HepG2 (cell line): ENCODE data around the gene RBM34. TPM values are rescaled to one million over a fixed set of nuclear protein-coding genes. Genes with fewer than 3 reads are reported as not detected.

Experiments
- ATAC-seq: fragments of 200-7000 bp; cut with Tn5 transposase; 3 replicates; pipeline ENCODE4 v1.9.1; 2020; ENCODE audit warnings: mild to moderate bottlenecking, moderate library complexity
- BruUV-seq: library from RNA; stranded (reverse); fragments of 400-500 nt; replicated peaks from 2 replicates; lab custom pipeline; 2021; lab: Mats Ljungman, UMichigan
- CTCF ChIA-PET: fragments of 300-600 bp; formaldehyde crosslinking; extraction: SDS; loops from one replicate; lab custom pipeline; 2021; ENCODE audit warnings: low total read pairs, inconsistent platforms, low intra/inter-chr PET ratio; lab: Yijun Ruan, JAX
- POLR2A ChIA-PET: fragments of 350-600 bp; sonication (Branson Sonifier 250); formaldehyde crosslinking; loops from one replicate; lab custom pipeline; 2020; ENCODE audit warnings: antibody characterized with exemption, inconsistent platforms; lab: Yijun Ruan, JAX
- DNase-seq: peaks from one replicate; pipeline ENCODE4 v3.0.0-alpha.2; 2015; ENCODE audit warnings: low spot score
- FAIRE-seq: peaks from 3 replicates; lab custom pipeline; 2011; peaks lifted over from hg19 to GRCh38; lab: Jason Lieb, UNC
- H2AFZ ChIP-seq: one replicate; pipeline ENCODE4 v1.6.1; 2011; ENCODE audit warnings: low read length, inconsistent platforms
- H3K27ac ChIP-seq: fragments of 300-600 bp; 3 replicates; pipeline ENCODE4 v1.8.0; 2011; ENCODE audit warnings: mixed run types, mild to moderate bottlenecking, mixed read lengths, low read length, inconsistent platforms; ENCODE audit not compliant: insufficient read depth; ENCODE audit errors: extremely low read length
- H3K27me3 ChIP-seq, 2 experiments: fragments of 200-600 bp in 1 of 2; 2 replicates in 1 of 2; 3 replicates in 1 of 2; pipeline versions ENCODE4 v1.6.0 to v1.8.0; 2011; ENCODE audit warnings: low read length in 2 of 2, mild to moderate bottlenecking in 2 of 2, moderate library complexity in 2 of 2, inconsistent platforms in 1 of 2; ENCODE audit not compliant: insufficient read depth in 2 of 2, control insufficient read depth in 1 of 2
- H3K36me3 ChIP-seq, 2 experiments: fragments of 200-600 bp in 1 of 2; replicated peaks in 1 of 2; 2 replicates in 1 of 2; 3 replicates in 1 of 2; pipeline versions ENCODE4 v1.5.1 to v1.8.0; 2011; ENCODE audit warnings: low read length in 2 of 2, inconsistent platforms in 1 of 2; ENCODE audit not compliant: insufficient read depth in 2 of 2, control insufficient read depth in 1 of 2
- H3K4me1 ChIP-seq: 2 replicates; pipeline ENCODE4 v1.5.1; 2012; ENCODE audit warnings: low read length, inconsistent platforms; ENCODE audit not compliant: insufficient read depth
- H3K4me2 ChIP-seq: 2 replicates; pipeline ENCODE4 v1.6.0; 2011; ENCODE audit warnings: low read depth, low read length, inconsistent platforms
- H3K4me3 ChIP-seq, 3 experiments: fragments of 200-600 bp in 1 of 3; sonication (generic), shearing (Covaris generic) in 1 of 3; replicated peaks in 1 of 3; 2 replicates each; pipeline ENCODE4 v1.5.1; 2011 to 2016; ENCODE audit warnings: low read length in 3 of 3, inconsistent platforms in 2 of 3, low read depth in 2 of 3, mild to moderate bottlenecking in 2 of 3, control low read depth in 1 of 3, mixed read lengths in 1 of 3; ENCODE audit not compliant: insufficient read depth in 1 of 3
- H3K79me2 ChIP-seq: one replicate; pipeline ENCODE4 v1.6.1; 2011; ENCODE audit warnings: low read length, inconsistent platforms; ENCODE audit not compliant: insufficient read depth
- H3K9ac ChIP-seq: 2 replicates; pipeline ENCODE4 v1.6.0; 2011; ENCODE audit warnings: mild to moderate bottlenecking, low read depth, low read length, inconsistent platforms; ENCODE audit not compliant: insufficient read depth
- H3K9me3 ChIP-seq: 2 replicates; pipeline ENCODE4 v1.5.1; 2012; ENCODE audit warnings: mild to moderate bottlenecking, low read length
- H4K20me1 ChIP-seq: 2 replicates; pipeline ENCODE4 v1.6.0; 2011; ENCODE audit warnings: inconsistent platforms, mild to moderate bottlenecking, low read length, moderate library complexity; ENCODE audit not compliant: insufficient read depth
- KDM2A ChIP-seq: sonication (generic); formaldehyde crosslinking; IDR thresholded peaks from 2 replicates; pipeline ENCODE4 v1.4.0; 2020; ENCODE audit warnings: low read depth, missing genetic modification reagents, borderline replicate concordance
- SOX13 ChIP-seq, 3 experiments: fragments of 450-650 bp in 1 of 3; sonication (generic) in 1 of 3; formaldehyde crosslinking in 1 of 3; IDR thresholded peaks in 2 of 3; conservative IDR thresholded peaks in 1 of 3; 2 replicates each; pipeline versions ENCODE4 v1.5.0 to v1.6.1; 2016 to 2020; ENCODE audit warnings: antibody characterized with exemption in 1 of 3, mild to moderate bottlenecking in 1 of 3, missing compliant biosample characterization in 1 of 3, missing genetic modification reagents in 1 of 3, moderate library complexity in 1 of 3
- SOX5 ChIP-seq: IDR thresholded peaks from 2 replicates; pipeline ENCODE4 v1.6.1; 2016; ENCODE audit warnings: borderline replicate concordance
- TBX3 ChIP-seq: fragments of 450-650 bp; IDR thresholded peaks from 2 replicates; pipeline ENCODE4 v1.6.1; 2017; ENCODE audit warnings: antibody characterized with exemption, mild to moderate bottlenecking, inconsistent platforms, borderline replicate concordance
- TEAD3 ChIP-seq: optimal IDR thresholded peaks from 2 replicates; pipeline ENCODE3; 2016; ENCODE audit warnings: borderline replicate concordance
- ZNF263 ChIP-seq: sonication (generic); formaldehyde crosslinking; IDR thresholded peaks from 2 replicates; pipeline ENCODE4 v1.4.0; 2020; ENCODE audit warnings: missing genetic modification reagents
- ZNF660 ChIP-seq: sonication (generic); formaldehyde crosslinking; IDR thresholded peaks from 2 replicates; pipeline ENCODE4 v1.5.1; 2020; ENCODE audit warnings: mild to moderate bottlenecking, low read depth, missing genetic modification reagents, borderline replicate concordance
- WGBS: methylation state at CpG from one replicate; pipeline ENCODE4 v1.1.6; 2017; ENCODE audit warnings: low lambda C conversion rate; 5-methylcytosine and 5-hydroxymethylcytosine counted together
- in situ Hi-C: cut with HindIII; loops from 2 replicates; pipeline ENCODE4 v1.10.0; 2017; ENCODE audit warnings: low pct_unique_long_range_greater_than_20kb; ENCODE audit not compliant: extremely low pct_ligation_motif_present
- intact Hi-C: fragments of 100-400 bp; cut with micrococcal nuclease; formaldehyde crosslinking; loops from one replicate; pipeline ENCODE4 v1.10.0; 2022; ENCODE audit not compliant: unreplicated experiment
- polyA plus RNA-seq, 8 experiments: library from polyadenylated mRNA; depleted of rRNA in 3 of 8; stranded (reverse) in 7 of 8; unstranded in 1 of 8; fragments of >200 nt; fragmentation: Illumina TruSeq in 4 of 8; extraction: Trizol in 4 of 8; gene quantifications; 2 replicates each; pipeline versions ENCODE4 v1.2.1 to v1.2.3, GENCODE V29; 2011 to 2016; ENCODE audit warnings: low read depth in 4 of 8, missing spikeins in 1 of 8, mixed read lengths in 1 of 8; ENCODE audit not compliant: insufficient read depth in 1 of 8
- total RNA-seq, 5 experiments: library from RNA; depleted of rRNA; stranded (reverse); fragments of >200 nt; fragmentation: Illumina TruSeq; extraction: Trizol; gene quantifications; 2 replicates each; pipeline ENCODE4 v1.2.3, GENCODE V29; 2016; ENCODE audit warnings: low read depth in 1 of 5
- TF ChIP-seq, protein P1 (sequence below): IDR thresholded peaks from 2 replicates; pipeline ENCODE4 v1.4.0; 2020; ENCODE audit warnings: mild to moderate bottlenecking, missing genetic modification reagents
- TF ChIP-seq, protein P2 (sequence below): sonication (generic); formaldehyde crosslinking; IDR thresholded peaks from 2 replicates; pipeline ENCODE4 v1.4.0; 2020; ENCODE audit warnings: low read depth, mild to moderate bottlenecking, missing genetic modification reagents
- TF ChIP-seq, protein P3 (sequence below): sonication (generic); formaldehyde crosslinking; IDR thresholded peaks from 2 replicates; pipeline ENCODE4 v1.8.1; 2023; ENCODE audit warnings: mild to moderate bottlenecking, missing genetic modification reagents

Gene RBM34
- total and polyA plus RNA-seq, 2 of the 13 experiments (the other 11 are each of a cell fraction or from before 2014, with no cell fraction given) = 34.7 to 73.0 TPM

DNA sequence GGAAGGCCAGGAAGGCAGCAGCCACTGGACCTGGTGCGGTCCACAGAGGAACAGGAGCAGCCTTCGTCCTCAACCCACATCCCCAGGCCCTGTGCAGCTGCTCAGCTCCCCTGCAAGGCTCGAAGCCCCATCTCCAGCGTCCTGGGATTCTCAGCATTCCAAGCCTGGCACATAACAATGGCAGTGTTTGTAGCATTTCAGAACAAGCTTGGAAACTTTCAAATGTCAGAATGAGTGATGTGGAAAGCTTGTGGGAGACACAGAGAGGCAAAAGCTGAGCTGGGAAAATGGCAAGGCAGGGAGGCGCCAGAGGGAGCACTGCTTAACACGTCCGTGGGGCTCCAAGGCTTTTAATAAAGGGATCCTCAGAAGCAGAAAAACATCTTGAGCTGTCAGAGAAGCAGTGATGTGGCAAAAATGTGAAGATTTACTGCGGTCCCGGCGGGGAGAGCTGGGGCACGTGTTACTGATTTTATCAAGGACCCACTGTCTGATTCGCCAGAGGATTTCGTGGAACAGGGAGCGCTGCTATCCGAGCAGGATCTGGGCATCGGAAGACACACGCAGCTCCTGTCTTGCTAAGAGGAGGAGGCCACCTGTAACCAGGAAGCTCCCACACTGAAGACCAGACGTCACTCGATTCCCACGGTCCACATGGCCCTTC lies 70.5 kb downstream of the RBM34 start:
- Histone ChIP-seq H3K27ac (no peak overlapping the region), H3K4me2 (no peak overlapping the region), H4K20me1 (no peaks in the 10 kb centered on the region), H3K36me3 (no peaks in the 10 kb centered on the region), H3K79me2 (no peaks in the 10 kb centered on the region), H2AFZ (no peak overlapping the region), H3K27me3 (no peaks in the 10 kb centered on the region), H3K9ac (peak overlapping the region; percentile 31; the same call in 1 of the 2 replicates), H3K4me1 (peaks cover 44% of the 10 kb centered on the region), H3K9me3 (no peaks in the 10 kb centered on the region), H3K4me3 (no peak overlapping the region)
- BruUV-seq = no TSS peak
- peak; percentile 51 for ATAC-seq
- FAIRE-seq = no peak
- intact Hi-C loops = loop anchor here (10.0 kb wide), 1 partner anchor 694 kb away; no protein-coding TSS in a partner anchor
- POLR2A ChIA-PET = interaction anchor here (0.7 to 1.3 kb wide), 4 partner anchors 15 to 127 kb away, joined by 3 to 7 read pairs (median 4); no protein-coding TSS in a partner anchor
- CTCF ChIA-PET = no interaction called here
- 79% methylated on average over 20 of the region's 20 CpGs for WGBS
- DNase-seq = peak; percentile 82
- in situ Hi-C loops = loop anchor here (5.0 kb wide), 2 partner anchors 493 to 593 kb away; no protein-coding TSS in a partner anchor
- TF ChIP-seq ZNF660 (CRISPR knock-in tag) (no peak), ZNF263 (peak; percentile 75; the same call in 1 of the 2 replicates), SOX13 (IDR thresholded peaks at IDR 0.05) (no peak), SOX13 (CRISPR knock-in tag; conservative IDR thresholded peaks at IDR 0.05 in 1 of 2, IDR thresholded peaks at IDR 0.05 in 1 of 2) (peak in 1 of 2 experiments; percentile 79; a peak in 2 of 4 replicates), SOX5 (peak; percentile 53; the same call in 1 of the 2 replicates), KDM2A (peak; percentile 11; the same call in 1 of the 2 replicates), TBX3 (no peak), TEAD3 (CRISPR knock-in tag) (peak; percentile 83)
- TF ChIP-seq, protein P1, sequence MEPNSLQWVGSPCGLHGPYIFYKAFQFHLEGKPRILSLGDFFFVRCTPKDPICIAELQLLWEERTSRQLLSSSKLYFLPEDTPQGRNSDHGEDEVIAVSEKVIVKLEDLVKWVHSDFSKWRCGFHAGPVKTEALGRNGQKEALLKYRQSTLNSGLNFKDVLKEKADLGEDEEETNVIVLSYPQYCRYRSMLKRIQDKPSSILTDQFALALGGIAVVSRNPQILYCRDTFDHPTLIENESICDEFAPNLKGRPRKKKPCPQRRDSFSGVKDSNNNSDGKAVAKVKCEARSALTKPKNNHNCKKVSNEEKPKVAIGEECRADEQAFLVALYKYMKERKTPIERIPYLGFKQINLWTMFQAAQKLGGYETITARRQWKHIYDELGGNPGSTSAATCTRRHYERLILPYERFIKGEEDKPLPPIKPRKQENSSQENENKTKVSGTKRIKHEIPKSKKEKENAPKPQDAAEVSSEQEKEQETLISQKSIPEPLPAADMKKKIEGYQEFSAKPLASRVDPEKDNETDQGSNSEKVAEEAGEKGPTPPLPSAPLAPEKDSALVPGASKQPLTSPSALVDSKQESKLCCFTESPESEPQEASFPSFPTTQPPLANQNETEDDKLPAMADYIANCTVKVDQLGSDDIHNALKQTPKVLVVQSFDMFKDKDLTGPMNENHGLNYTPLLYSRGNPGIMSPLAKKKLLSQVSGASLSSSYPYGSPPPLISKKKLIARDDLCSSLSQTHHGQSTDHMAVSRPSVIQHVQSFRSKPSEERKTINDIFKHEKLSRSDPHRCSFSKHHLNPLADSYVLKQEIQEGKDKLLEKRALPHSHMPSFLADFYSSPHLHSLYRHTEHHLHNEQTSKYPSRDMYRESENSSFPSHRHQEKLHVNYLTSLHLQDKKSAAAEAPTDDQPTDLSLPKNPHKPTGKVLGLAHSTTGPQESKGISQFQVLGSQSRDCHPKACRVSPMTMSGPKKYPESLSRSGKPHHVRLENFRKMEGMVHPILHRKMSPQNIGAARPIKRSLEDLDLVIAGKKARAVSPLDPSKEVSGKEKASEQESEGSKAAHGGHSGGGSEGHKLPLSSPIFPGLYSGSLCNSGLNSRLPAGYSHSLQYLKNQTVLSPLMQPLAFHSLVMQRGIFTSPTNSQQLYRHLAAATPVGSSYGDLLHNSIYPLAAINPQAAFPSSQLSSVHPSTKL (CRISPR knock-in tag) = 0 out of 2 replicates have a peak, but pooled peaks have one; percentile 8
- TF ChIP-seq, protein P2, sequence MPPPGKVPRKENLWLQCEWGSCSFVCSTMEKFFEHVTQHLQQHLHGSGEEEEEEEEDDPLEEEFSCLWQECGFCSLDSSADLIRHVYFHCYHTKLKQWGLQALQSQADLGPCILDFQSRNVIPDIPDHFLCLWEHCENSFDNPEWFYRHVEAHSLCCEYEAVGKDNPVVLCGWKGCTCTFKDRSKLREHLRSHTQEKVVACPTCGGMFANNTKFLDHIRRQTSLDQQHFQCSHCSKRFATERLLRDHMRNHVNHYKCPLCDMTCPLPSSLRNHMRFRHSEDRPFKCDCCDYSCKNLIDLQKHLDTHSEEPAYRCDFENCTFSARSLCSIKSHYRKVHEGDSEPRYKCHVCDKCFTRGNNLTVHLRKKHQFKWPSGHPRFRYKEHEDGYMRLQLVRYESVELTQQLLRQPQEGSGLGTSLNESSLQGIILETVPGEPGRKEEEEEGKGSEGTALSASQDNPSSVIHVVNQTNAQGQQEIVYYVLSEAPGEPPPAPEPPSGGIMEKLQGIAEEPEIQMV (CRISPR knock-in tag) = no peak
- TF ChIP-seq, protein P3, sequence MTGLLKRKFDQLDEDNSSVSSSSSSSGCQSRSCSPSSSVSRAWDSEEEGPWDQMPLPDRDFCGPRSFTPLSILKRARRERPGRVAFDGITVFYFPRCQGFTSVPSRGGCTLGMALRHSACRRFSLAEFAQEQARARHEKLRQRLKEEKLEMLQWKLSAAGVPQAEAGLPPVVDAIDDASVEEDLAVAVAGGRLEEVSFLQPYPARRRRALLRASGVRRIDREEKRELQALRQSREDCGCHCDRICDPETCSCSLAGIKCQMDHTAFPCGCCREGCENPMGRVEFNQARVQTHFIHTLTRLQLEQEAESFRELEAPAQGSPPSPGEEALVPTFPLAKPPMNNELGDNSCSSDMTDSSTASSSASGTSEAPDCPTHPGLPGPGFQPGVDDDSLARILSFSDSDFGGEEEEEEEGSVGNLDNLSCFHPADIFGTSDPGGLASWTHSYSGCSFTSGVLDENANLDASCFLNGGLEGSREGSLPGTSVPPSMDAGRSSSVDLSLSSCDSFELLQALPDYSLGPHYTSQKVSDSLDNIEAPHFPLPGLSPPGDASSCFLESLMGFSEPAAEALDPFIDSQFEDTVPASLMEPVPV (CRISPR knock-in tag) = 0 out of 2 replicates have a peak, but pooled peaks have one; percentile 30
